GOT3 (cell line): ENCODE results near the gene APBB1.

Source experiments
- DNase-seq: peaks from one replicate; lab custom pipeline; 2025; ENCODE audit warnings: mixed read lengths; lab: John Stamatoyannopoulos, UW

APBB1 gene

GRCh38 chr11:6419009-6419631 lies at the start of gene APBB1:
Gene APBB1 (minus strand): TSS chr11:6419094. CDS start chr11:6411347, 7,747 bp downstream.
- DNase-seq: no peak

- no peak for DNase-seq
These were observed 40.2 kb upstream of the APBB1 start for GRCh38 chr11:6459099-6459450.

- DNase-seq: no peak
These were observed 39.6 kb upstream of the APBB1 start for GRCh38 chr11:6458352-6459098.

GRCh38 chr11:6457581-6458320 lies 38.9 kb upstream of the APBB1 start:
- no peak for DNase-seq

- DNase-seq: no peak
These were observed 37.6 kb upstream of the APBB1 start for GRCh38 chr11:6456361-6457073.

GRCh38 chr11:6455070-6455469 lies 36.2 kb upstream of the APBB1 start:
- DNase-seq: no peak

GRCh38 chr11:6453152-6453551 lies 34.3 kb upstream of the APBB1 start:
- no peak for DNase-seq

- no peak for DNase-seq
These were observed 33.3 kb upstream of the APBB1 start for GRCh38 chr11:6452219-6452618.

- no peak for DNase-seq
These were observed 29.7 kb upstream of the APBB1 start for GRCh38 chr11:6448574-6448973.

- DNase-seq: no peak
These were observed 24.5 kb upstream of the APBB1 start for GRCh38 chr11:6443269-6444003.

- no peak for DNase-seq
These were observed 23.5 kb upstream of the APBB1 start for GRCh38 chr11:6442441-6442840.

GRCh38 chr11:6440906-6441358 lies 22.0 kb upstream of the APBB1 start, which contains the start of gene HPX:
Gene HPX (minus strand): TSS chr11:6440987. CDS start chr11:6440963, 24 bp downstream.
- no peak for DNase-seq

GRCh38 chr11:6438979-6439571 lies 20.2 kb upstream of the APBB1 start:
- DNase-seq: no peak

GRCh38 chr11:6437993-6438392 lies 19.1 kb upstream of the APBB1 start:
- DNase-seq: no peak

GRCh38 chr11:6437423-6437822 lies 18.5 kb upstream of the APBB1 start:
- DNase-seq: no peak

- DNase-seq: no peak
These were observed 15.2 kb upstream of the APBB1 start for GRCh38 chr11:6433998-6434660.

GRCh38 chr11:6431861-6432260 lies 13.0 kb upstream of the APBB1 start:
- peak; percentile 18 for DNase-seq

- DNase-seq: no peak
These were observed 8.6 kb upstream of the APBB1 start for GRCh38 chr11:6427516-6427915.

GRCh38 chr11:6420677-6421076 lies 1.8 kb upstream of the APBB1 start:
- DNase-seq: no peak

- no peak for DNase-seq
These were observed 311 bp downstream of the APBB1 start for GRCh38 chr11:6418557-6419008.
